HPDE6-E6E7 (cell line): ENCODE measurements around the gene RTN4IP1.
A peak's percentile ranks its signal among the peaks of the same experiment; 100 is the strongest.
"Not testable (repeated sequence)": the region's sequence is repeated elsewhere in the genome, so short reads cannot be mapped to it uniquely, and the experiment has no call there.

Experiments
- DNase-seq: peaks from one replicate; pipeline ENCODE4 v3.0.0; 2011; ENCODE audit warnings: missing footprints; ENCODE audit errors: extremely low spot score

Gene RTN4IP1

GRCh38 chr6:106586815-106587415 is 42.4 kb downstream of the RTN4IP1 start:
- no peak for DNase-seq

GRCh38 chr6:106581468-106581867 is 47.8 kb downstream of the RTN4IP1 start:
- DNase-seq: no peak

- DNase-seq: no peak
These were observed 50.0 kb downstream of the RTN4IP1 start for GRCh38 chr6:106579281-106579680.

- no peak for DNase-seq
These were observed 54.4 kb downstream of the RTN4IP1 start for GRCh38 chr6:106574741-106575458.

- DNase-seq: no peak
These were observed 56.3 kb downstream of the RTN4IP1 start for GRCh38 chr6:106572875-106573585.

GRCh38 chr6:106572436-106572835 is 56.9 kb downstream of the RTN4IP1 start:
- no peak for DNase-seq

- DNase-seq: no peak
These were observed 59.9 kb downstream of the RTN4IP1 start for GRCh38 chr6:106569428-106569827.

- no peak for DNase-seq
These were observed 60.8 kb downstream of the RTN4IP1 start for GRCh38 chr6:106568530-106568929.

- DNase-seq: no peak
These were observed 64.8 kb downstream of the RTN4IP1 start for GRCh38 chr6:106564476-106564875.

GRCh38 chr6:106563614-106564013 is 65.7 kb downstream of the RTN4IP1 start:
- DNase-seq: no peak

GRCh38 chr6:106561686-106562405 is 67.5 kb downstream of the RTN4IP1 start:
- no peak for DNase-seq

- DNase-seq: peak; percentile 25
These were observed 68.2 kb downstream of the RTN4IP1 start for GRCh38 chr6:106560996-106561685.

- not testable (repeated sequence) for DNase-seq
These were observed 69.6 kb downstream of the RTN4IP1 start for GRCh38 chr6:106559659-106560058.

- DNase-seq: no peak
These were observed 70.9 kb downstream of the RTN4IP1 start for GRCh38 chr6:106558364-106558763.

- no peak for DNase-seq
These were observed 71.5 kb downstream of the RTN4IP1 start for GRCh38 chr6:106557837-106558236.

- no peak for DNase-seq
These were observed 72.8 kb downstream of the RTN4IP1 start for GRCh38 chr6:106556368-106556960.

GRCh38 chr6:106555767-106556166 is 73.5 kb downstream of the RTN4IP1 start:
- no peak for DNase-seq

GRCh38 chr6:106553440-106553839 is 75.9 kb downstream of the RTN4IP1 start:
- DNase-seq: no peak

- DNase-seq: no peak
These were observed 78.1 kb downstream of the RTN4IP1 start for GRCh38 chr6:106551155-106551554.

GRCh38 chr6:106549521-106549920 is 79.8 kb downstream of the RTN4IP1 start:
- DNase-seq: no peak

- DNase-seq: not testable (repeated sequence)
These were observed 80.3 kb downstream of the RTN4IP1 start for GRCh38 chr6:106548926-106549455.
